ENCODE data around the gene ZNF48. TPM values are rescaled to one million over a fixed set of nuclear protein-coding genes. Genes with fewer than 3 reads are reported as not detected.

Gene ZNF48
- total RNA-seq, 2 experiments from 2014 or later = 5.3 to 6.0 TPM

GRCh38 chr16:30416624-30417528 lies 21.7 kb downstream of the ZNF48 start:
- Mint-ChIP-seq H3K36me3 (ENCODE audit: low read depth) (peaks cover 29% of the 10 kb centered on the region), H3K4me3 (peak overlapping the region; percentile 36), H3K4me1 (ENCODE audit: low read depth) (peaks cover 36% of the 10 kb centered on the region), H3K27me3 (ENCODE audit: low read depth) (no peaks in the 10 kb centered on the region), H3K9me3 (no peaks in the 10 kb centered on the region), H3K27ac (peak overlapping the region; percentile 2)
- CTCF ChIA-PET = interaction anchor here (1.0 to 4.0 kb wide), 9 partner anchors 9 to 325 kb away, joined by 3 to 27 read pairs (median 4); partner anchors contain the start of genes DCTPP1 and ZNF771
- intact Hi-C loops (cut with micrococcal nuclease) = no loop called here
- no peak for DNase-seq

GRCh38 chr16:30417529-30418349 lies 22.5 kb downstream of the ZNF48 start:
- intact Hi-C loops (cut with micrococcal nuclease) = no loop called here
- CTCF ChIA-PET = interaction anchor here (1.0 to 4.0 kb wide), 9 partner anchors 9 to 325 kb away, joined by 3 to 27 read pairs (median 4); partner anchors contain the start of genes DCTPP1 and ZNF771
- Mint-ChIP-seq H3K4me3 (peak overlapping the region; percentile 52), H3K27me3 (ENCODE audit: low read depth) (no peaks in the 10 kb centered on the region), H3K4me1 (ENCODE audit: low read depth) (peaks cover 31% of the 10 kb centered on the region), H3K36me3 (ENCODE audit: low read depth) (peaks cover 28% of the 10 kb centered on the region), H3K27ac (no peak overlapping the region), H3K9me3 (no peaks in the 10 kb centered on the region)
- peak; percentile 85 for DNase-seq

- peaks cover 32% of the 10 kb centered on the region for H3K36me3 Mint-ChIP-seq (ENCODE audit: low read depth)
- intact Hi-C loops (cut with micrococcal nuclease) = no loop called here
- CTCF ChIA-PET = interaction anchor here (1.0 to 4.0 kb wide), 9 partner anchors 10 to 326 kb away, joined by 3 to 27 read pairs (median 4); partner anchors contain the start of genes DCTPP1 and ZNF771
These were observed 23.3 kb downstream of the ZNF48 start for GRCh38 chr16:30418350-30419181.

GRCh38 chr16:30421010-30421409 lies 25.8 kb downstream of the ZNF48 start:
- H3K9me3 Mint-ChIP-seq = no peaks in the 10 kb centered on the region
- CTCF ChIA-PET = interaction anchor here (1.3 to 4.0 kb wide), 3 partner anchors 9 to 195 kb away, joined by 5 to 27 read pairs (median 8); partner anchors contain the start of genes DCTPP1 and ZNF771
- peaks cover 45% of the 10 kb centered on the region for H3K36me3 Mint-ChIP-seq (ENCODE audit: low read depth)
- no peak for DNase-seq
- H3K4me3 Mint-ChIP-seq = no peak overlapping the region
- H3K4me1 Mint-ChIP-seq (ENCODE audit: low read depth) = peaks cover 23% of the 10 kb centered on the region
- no peak overlapping the region for H3K27ac Mint-ChIP-seq
- intact Hi-C loops (cut with micrococcal nuclease) = no loop called here
- H3K27me3 Mint-ChIP-seq (ENCODE audit: low read depth) = no peaks in the 10 kb centered on the region

More at GRCh38 chr16:30418350-30419181, 23.3 kb downstream of the ZNF48 start:
- H3K27ac Mint-ChIP-seq = no peak overlapping the region
- H3K4me1 Mint-ChIP-seq (ENCODE audit: low read depth) = peaks cover 29% of the 10 kb centered on the region
- H3K4me3 Mint-ChIP-seq = peak overlapping the region; percentile 52
- no peaks in the 10 kb centered on the region for H3K27me3 Mint-ChIP-seq (ENCODE audit: low read depth)
- no peaks in the 10 kb centered on the region for H3K9me3 Mint-ChIP-seq
- DNase-seq = no peak

- Mint-ChIP-seq H3K27ac (peak overlapping the region; percentile 77), H3K4me1 (ENCODE audit: low read depth) (peaks cover 27% of the 10 kb centered on the region), H3K36me3 (ENCODE audit: low read depth) (peaks cover 36% of the 10 kb centered on the region), H3K4me3 (no peak overlapping the region), H3K9me3 (no peaks in the 10 kb centered on the region), H3K27me3 (ENCODE audit: low read depth) (no peaks in the 10 kb centered on the region)
- no peak for DNase-seq
- intact Hi-C loops (cut with micrococcal nuclease) = no loop called here
- CTCF ChIA-PET = interaction anchor here (2.8 kb wide), 1 partner anchor 19 kb away, joined by 17 read pairs; the partner anchor contains the start of gene ZNF771
These were observed 32.8 kb downstream of the ZNF48 start for GRCh38 chr16:30428055-30428454.

GRCh38 chr16:30429418-30429677 lies 34.1 kb downstream of the ZNF48 start:
- peaks cover 26% of the 10 kb centered on the region for H3K36me3 Mint-ChIP-seq (ENCODE audit: low read depth)
- CTCF ChIA-PET = interaction anchor here (0.6 to 3.4 kb wide), 48 partner anchors 9 to 525 kb away, joined by 3 to 31 read pairs (median 5); partner anchors contain the start of genes ITGAL, SEPTIN1, ZNF688 and ZNF689
- H3K4me3 Mint-ChIP-seq = no peak overlapping the region
- H3K27ac Mint-ChIP-seq = no peak overlapping the region
- DNase-seq = no peak
- H3K9me3 Mint-ChIP-seq = no peaks in the 10 kb centered on the region
- intact Hi-C loops (cut with micrococcal nuclease) = no loop called here
- H3K4me1 Mint-ChIP-seq (ENCODE audit: low read depth) = peaks cover 34% of the 10 kb centered on the region
- no peaks in the 10 kb centered on the region for H3K27me3 Mint-ChIP-seq (ENCODE audit: low read depth)

- CTCF ChIA-PET = interaction anchor here (0.6 to 3.4 kb wide), 51 partner anchors 10 to 524 kb away, joined by 3 to 31 read pairs (median 5); partner anchors contain the start of genes ITGAL, SEPTIN1, ZNF688 and ZNF689
- peak; percentile 98 for DNase-seq
- Mint-ChIP-seq H3K36me3 (ENCODE audit: low read depth) (peaks cover 21% of the 10 kb centered on the region), H3K9me3 (no peaks in the 10 kb centered on the region), H3K27me3 (ENCODE audit: low read depth) (no peaks in the 10 kb centered on the region), H3K4me1 (ENCODE audit: low read depth) (peaks cover 39% of the 10 kb centered on the region), H3K4me3 (no peak within 1 kb of the TSS), H3K27ac (no peak within 1 kb of the TSS)
- intact Hi-C loops (cut with micrococcal nuclease) = loop anchor here (1.0 to 2.0 kb wide), 15 partner anchors 15 to 264 kb away; partner anchors contain the start of genes FBRS, SEPHS2, ZNF689 and ZNF768
These were observed 34.6 kb downstream of the ZNF48 start, which contains the start of gene DCTPP1 for GRCh38 chr16:30429678-30430427. Gene DCTPP1 (minus strand): TSS chr16:30430030. CDS start chr16:30429980, 50 bp downstream.

GRCh38 chr16:30430428-30430970 lies 35.3 kb downstream of the ZNF48 start:
- intact Hi-C loops (cut with micrococcal nuclease) = loop anchor here (1.0 to 2.0 kb wide), 15 partner anchors 15 to 264 kb away; partner anchors contain the start of genes FBRS, SEPHS2, ZNF689 and ZNF768
- Mint-ChIP-seq H3K9me3 (no peaks in the 10 kb centered on the region), H3K27me3 (ENCODE audit: low read depth) (no peaks in the 10 kb centered on the region), H3K4me1 (ENCODE audit: low read depth) (peaks cover 42% of the 10 kb centered on the region), H3K27ac (no peak overlapping the region), H3K4me3 (no peak overlapping the region), H3K36me3 (ENCODE audit: low read depth) (peaks cover 21% of the 10 kb centered on the region)
- CTCF ChIA-PET = interaction anchor here (0.6 to 3.4 kb wide), 39 partner anchors 10 to 524 kb away, joined by 3 to 31 read pairs (median 5); partner anchors contain the start of genes ITGAL, ZNF688, ZNF689 and ZNF747
- no peak for DNase-seq

GRCh38 chr16:30434852-30435251 lies 39.6 kb downstream of the ZNF48 start:
- H3K36me3 Mint-ChIP-seq (ENCODE audit: low read depth) = no peaks in the 10 kb centered on the region
- CTCF ChIA-PET = interaction anchor here (0.6 to 1.0 kb wide), 2 partner anchors 14 to 27 kb away, joined by 3 to 5 read pairs; no protein-coding TSS in a partner anchor
- no peaks in the 10 kb centered on the region for H3K27me3 Mint-ChIP-seq (ENCODE audit: low read depth)
- peaks cover 22% of the 10 kb centered on the region for H3K4me1 Mint-ChIP-seq (ENCODE audit: low read depth)
- H3K27ac Mint-ChIP-seq = peak overlapping the region; percentile 20
- DNase-seq = peak; percentile 71
- H3K9me3 Mint-ChIP-seq = no peaks in the 10 kb centered on the region
- intact Hi-C loops (cut with micrococcal nuclease) = no loop called here
- no peak overlapping the region for H3K4me3 Mint-ChIP-seq

- H3K9me3 Mint-ChIP-seq = no peaks in the 10 kb centered on the region
- H3K27ac Mint-ChIP-seq = no peak overlapping the region
- peaks cover 24% of the 10 kb centered on the region for H3K4me1 Mint-ChIP-seq (ENCODE audit: low read depth)
- H3K36me3 Mint-ChIP-seq (ENCODE audit: low read depth) = peaks cover 3% of the 10 kb centered on the region
- CTCF ChIA-PET = interaction anchor here (0.6 to 1.5 kb wide), 2 partner anchors 12 to 26 kb away, joined by 3 to 11 read pairs; no protein-coding TSS in a partner anchor
- no peak for DNase-seq
- intact Hi-C loops (cut with micrococcal nuclease) = no loop called here
- H3K27me3 Mint-ChIP-seq (ENCODE audit: low read depth) = no peaks in the 10 kb centered on the region
- no peak overlapping the region for H3K4me3 Mint-ChIP-seq
These were observed 42.4 kb downstream of the ZNF48 start for GRCh38 chr16:30437511-30438046.
